ENCODE data around the gene DNPH1. TPM values are rescaled to one million over a fixed set of nuclear protein-coding genes. Genes with fewer than 3 reads are reported as not detected.

DNPH1 gene
- total and polyA plus RNA-seq, 9 of the 15 experiments (the other 6 are each of a cell fraction or from before 2014, with no cell fraction given), result 7.3 to 300 (median 68.7) TPM

DNA sequence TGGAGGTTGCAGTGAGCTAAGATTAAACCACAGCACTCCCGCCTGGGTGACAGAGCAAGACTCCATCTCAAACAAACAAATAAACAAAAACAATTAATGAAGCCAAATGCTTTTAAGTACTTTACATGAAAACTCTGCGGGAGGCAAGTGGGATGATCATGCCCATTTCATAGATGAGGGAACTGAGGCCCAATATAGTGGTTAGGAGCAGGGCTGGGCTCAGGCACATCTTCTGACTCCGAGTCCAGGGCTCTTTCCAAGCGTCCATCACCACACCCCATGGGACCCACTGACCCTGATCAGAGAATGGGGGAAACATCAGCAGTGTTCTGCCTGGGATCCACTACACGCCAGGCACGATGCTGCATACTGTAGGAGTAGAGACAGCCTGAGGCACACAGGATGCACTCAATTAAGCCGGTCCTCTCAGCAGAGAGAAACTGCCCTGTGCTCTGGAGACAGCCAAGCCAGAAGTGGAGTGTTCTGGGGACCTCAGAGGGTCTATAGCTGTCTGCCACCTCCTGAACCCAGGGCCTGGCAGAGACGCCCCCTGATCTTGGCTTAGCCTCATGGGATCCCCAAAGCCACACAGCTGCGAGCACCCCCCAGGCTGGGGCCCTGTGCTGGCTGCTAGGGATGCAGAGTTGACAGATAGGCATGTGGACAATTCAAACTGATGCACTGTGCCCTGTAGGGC is 27.5 kb upstream of the DNPH1 start (continued):
- TF ChIP-seq, protein P1, sequence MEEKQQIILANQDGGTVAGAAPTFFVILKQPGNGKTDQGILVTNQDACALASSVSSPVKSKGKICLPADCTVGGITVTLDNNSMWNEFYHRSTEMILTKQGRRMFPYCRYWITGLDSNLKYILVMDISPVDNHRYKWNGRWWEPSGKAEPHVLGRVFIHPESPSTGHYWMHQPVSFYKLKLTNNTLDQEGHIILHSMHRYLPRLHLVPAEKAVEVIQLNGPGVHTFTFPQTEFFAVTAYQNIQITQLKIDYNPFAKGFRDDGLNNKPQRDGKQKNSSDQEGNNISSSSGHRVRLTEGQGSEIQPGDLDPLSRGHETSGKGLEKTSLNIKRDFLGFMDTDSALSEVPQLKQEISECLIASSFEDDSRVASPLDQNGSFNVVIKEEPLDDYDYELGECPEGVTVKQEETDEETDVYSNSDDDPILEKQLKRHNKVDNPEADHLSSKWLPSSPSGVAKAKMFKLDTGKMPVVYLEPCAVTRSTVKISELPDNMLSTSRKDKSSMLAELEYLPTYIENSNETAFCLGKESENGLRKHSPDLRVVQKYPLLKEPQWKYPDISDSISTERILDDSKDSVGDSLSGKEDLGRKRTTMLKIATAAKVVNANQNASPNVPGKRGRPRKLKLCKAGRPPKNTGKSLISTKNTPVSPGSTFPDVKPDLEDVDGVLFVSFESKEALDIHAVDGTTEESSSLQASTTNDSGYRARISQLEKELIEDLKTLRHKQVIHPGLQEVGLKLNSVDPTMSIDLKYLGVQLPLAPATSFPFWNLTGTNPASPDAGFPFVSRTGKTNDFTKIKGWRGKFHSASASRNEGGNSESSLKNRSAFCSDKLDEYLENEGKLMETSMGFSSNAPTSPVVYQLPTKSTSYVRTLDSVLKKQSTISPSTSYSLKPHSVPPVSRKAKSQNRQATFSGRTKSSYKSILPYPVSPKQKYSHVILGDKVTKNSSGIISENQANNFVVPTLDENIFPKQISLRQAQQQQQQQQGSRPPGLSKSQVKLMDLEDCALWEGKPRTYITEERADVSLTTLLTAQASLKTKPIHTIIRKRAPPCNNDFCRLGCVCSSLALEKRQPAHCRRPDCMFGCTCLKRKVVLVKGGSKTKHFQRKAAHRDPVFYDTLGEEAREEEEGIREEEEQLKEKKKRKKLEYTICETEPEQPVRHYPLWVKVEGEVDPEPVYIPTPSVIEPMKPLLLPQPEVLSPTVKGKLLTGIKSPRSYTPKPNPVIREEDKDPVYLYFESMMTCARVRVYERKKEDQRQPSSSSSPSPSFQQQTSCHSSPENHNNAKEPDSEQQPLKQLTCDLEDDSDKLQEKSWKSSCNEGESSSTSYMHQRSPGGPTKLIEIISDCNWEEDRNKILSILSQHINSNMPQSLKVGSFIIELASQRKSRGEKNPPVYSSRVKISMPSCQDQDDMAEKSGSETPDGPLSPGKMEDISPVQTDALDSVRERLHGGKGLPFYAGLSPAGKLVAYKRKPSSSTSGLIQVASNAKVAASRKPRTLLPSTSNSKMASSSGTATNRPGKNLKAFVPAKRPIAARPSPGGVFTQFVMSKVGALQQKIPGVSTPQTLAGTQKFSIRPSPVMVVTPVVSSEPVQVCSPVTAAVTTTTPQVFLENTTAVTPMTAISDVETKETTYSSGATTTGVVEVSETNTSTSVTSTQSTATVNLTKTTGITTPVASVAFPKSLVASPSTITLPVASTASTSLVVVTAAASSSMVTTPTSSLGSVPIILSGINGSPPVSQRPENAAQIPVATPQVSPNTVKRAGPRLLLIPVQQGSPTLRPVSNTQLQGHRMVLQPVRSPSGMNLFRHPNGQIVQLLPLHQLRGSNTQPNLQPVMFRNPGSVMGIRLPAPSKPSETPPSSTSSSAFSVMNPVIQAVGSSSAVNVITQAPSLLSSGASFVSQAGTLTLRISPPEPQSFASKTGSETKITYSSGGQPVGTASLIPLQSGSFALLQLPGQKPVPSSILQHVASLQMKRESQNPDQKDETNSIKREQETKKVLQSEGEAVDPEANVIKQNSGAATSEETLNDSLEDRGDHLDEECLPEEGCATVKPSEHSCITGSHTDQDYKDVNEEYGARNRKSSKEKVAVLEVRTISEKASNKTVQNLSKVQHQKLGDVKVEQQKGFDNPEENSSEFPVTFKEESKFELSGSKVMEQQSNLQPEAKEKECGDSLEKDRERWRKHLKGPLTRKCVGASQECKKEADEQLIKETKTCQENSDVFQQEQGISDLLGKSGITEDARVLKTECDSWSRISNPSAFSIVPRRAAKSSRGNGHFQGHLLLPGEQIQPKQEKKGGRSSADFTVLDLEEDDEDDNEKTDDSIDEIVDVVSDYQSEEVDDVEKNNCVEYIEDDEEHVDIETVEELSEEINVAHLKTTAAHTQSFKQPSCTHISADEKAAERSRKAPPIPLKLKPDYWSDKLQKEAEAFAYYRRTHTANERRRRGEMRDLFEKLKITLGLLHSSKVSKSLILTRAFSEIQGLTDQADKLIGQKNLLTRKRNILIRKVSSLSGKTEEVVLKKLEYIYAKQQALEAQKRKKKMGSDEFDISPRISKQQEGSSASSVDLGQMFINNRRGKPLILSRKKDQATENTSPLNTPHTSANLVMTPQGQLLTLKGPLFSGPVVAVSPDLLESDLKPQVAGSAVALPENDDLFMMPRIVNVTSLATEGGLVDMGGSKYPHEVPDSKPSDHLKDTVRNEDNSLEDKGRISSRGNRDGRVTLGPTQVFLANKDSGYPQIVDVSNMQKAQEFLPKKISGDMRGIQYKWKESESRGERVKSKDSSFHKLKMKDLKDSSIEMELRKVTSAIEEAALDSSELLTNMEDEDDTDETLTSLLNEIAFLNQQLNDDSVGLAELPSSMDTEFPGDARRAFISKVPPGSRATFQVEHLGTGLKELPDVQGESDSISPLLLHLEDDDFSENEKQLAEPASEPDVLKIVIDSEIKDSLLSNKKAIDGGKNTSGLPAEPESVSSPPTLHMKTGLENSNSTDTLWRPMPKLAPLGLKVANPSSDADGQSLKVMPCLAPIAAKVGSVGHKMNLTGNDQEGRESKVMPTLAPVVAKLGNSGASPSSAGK (IDR thresholded peaks at IDR 0.05), result no peak
- TF ChIP-seq ZFX (CRISPR knock-in tag; IDR thresholded peaks at IDR 0.05) (no peak), RBM25 (IDR thresholded peaks at IDR 0.05; ENCODE audit: low read depth, low read length, severe bottlenecking) (peak; percentile 85)
- TF ChIP-seq, protein P2, sequence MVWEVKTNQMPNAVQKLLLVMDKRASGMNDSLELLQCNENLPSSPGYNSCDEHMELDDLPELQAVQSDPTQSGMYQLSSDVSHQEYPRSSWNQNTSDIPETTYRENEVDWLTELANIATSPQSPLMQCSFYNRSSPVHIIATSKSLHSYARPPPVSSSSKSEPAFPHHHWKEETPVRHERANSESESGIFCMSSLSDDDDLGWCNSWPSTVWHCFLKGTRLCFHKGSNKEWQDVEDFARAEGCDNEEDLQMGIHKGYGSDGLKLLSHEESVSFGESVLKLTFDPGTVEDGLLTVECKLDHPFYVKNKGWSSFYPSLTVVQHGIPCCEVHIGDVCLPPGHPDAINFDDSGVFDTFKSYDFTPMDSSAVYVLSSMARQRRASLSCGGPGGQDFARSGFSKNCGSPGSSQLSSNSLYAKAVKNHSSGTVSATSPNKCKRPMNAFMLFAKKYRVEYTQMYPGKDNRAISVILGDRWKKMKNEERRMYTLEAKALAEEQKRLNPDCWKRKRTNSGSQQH (CRISPR knock-in tag; IDR thresholded peaks at IDR 0.05), result no peak
- TF ChIP-seq, protein P3, sequence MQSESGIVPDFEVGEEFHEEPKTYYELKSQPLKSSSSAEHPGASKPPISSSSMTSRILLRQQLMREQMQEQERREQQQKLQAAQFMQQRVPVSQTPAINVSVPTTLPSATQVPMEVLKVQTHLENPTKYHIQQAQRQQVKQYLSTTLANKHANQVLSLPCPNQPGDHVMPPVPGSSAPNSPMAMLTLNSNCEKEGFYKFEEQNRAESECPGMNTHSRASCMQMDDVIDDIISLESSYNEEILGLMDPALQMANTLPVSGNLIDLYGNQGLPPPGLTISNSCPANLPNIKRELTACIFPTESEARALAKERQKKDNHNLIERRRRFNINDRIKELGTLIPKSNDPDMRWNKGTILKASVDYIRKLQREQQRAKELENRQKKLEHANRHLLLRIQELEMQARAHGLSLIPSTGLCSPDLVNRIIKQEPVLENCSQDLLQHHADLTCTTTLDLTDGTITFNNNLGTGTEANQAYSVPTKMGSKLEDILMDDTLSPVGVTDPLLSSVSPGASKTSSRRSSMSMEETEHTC (IDR thresholded peaks at IDR 0.05), result no peak
